Measurements from ENCODE around the gene NFATC2IP. TPM values are rescaled to one million over a fixed set of nuclear protein-coding genes. Genes with fewer than 3 reads are reported as not detected.
"Not testable (repeated sequence)": the region's sequence is repeated elsewhere in the genome, so short reads cannot be mapped to it uniquely, and the experiment has no call there.

The NFATC2IP gene
- total RNA-seq, 1 donor from 2014 or later, result 43.2 TPM

GRCh38 chr16:28925386-28926228, 25.1 kb upstream of the NFATC2IP start:
- DNase-seq (ENCODE audit: low spot score), result peak; percentile 84

GRCh38 chr16:28926284-28926683, 24.5 kb upstream of the NFATC2IP start:
- not testable (repeated sequence) for DNase-seq (ENCODE audit: low spot score)

GRCh38 chr16:28927815-28928214, 22.9 kb upstream of the NFATC2IP start:
- DNase-seq (ENCODE audit: low spot score), result no peak

- DNase-seq (ENCODE audit: low spot score), result no peak
These were observed 20.5 kb upstream of the NFATC2IP start for GRCh38 chr16:28930203-28930602.

GRCh38 chr16:28930652-28931051, 20.1 kb upstream of the NFATC2IP start:
- DNase-seq (ENCODE audit: low spot score), result no peak

GRCh38 chr16:28931801-28932225, 18.9 kb upstream of the NFATC2IP start, which contains the start of gene CD19:
CD19 (plus strand) TSS chr16:28931971; CDS start chr16:28932001, 30 bp downstream.
- no peak for DNase-seq (ENCODE audit: low spot score)

GRCh38 chr16:28932339-28933141, 18.2 kb upstream of the NFATC2IP start:
- no peak for DNase-seq (ENCODE audit: low spot score)

GRCh38 chr16:28933171-28933570, 17.6 kb upstream of the NFATC2IP start:
- DNase-seq (ENCODE audit: low spot score), result no peak

- no peak for DNase-seq (ENCODE audit: low spot score)
These were observed 15.4 kb upstream of the NFATC2IP start for GRCh38 chr16:28935346-28935745.

GRCh38 chr16:28935924-28936783, 14.6 kb upstream of the NFATC2IP start:
- peak; percentile 80 for DNase-seq (ENCODE audit: low spot score)

GRCh38 chr16:28936784-28937155, 14.0 kb upstream of the NFATC2IP start:
- no peak for DNase-seq (ENCODE audit: low spot score)

- no peak for DNase-seq (ENCODE audit: low spot score)
These were observed 13.4 kb upstream of the NFATC2IP start for GRCh38 chr16:28937222-28937876.

GRCh38 chr16:28938721-28939120, 12.0 kb upstream of the NFATC2IP start:
- no peak for DNase-seq (ENCODE audit: low spot score)

GRCh38 chr16:28939825-28940224, 10.9 kb upstream of the NFATC2IP start:
- DNase-seq (ENCODE audit: low spot score), result not testable (repeated sequence)

GRCh38 chr16:28943281-28943680, 7.5 kb upstream of the NFATC2IP start:
- no peak for DNase-seq (ENCODE audit: low spot score)

GRCh38 chr16:28946681-28947080, 4.1 kb upstream of the NFATC2IP start:
- no peak for DNase-seq (ENCODE audit: low spot score)

- peak; percentile 51 for DNase-seq (ENCODE audit: low spot score)
These were observed 740 bp downstream of the NFATC2IP start for GRCh38 chr16:28951410-28951943.

GRCh38 chr16:28958216-28958615, 7.5 kb downstream of the NFATC2IP start:
- no peak for DNase-seq (ENCODE audit: low spot score)

GRCh38 chr16:28958836-28959235, 8.1 kb downstream of the NFATC2IP start:
- no peak for DNase-seq (ENCODE audit: low spot score)

GRCh38 chr16:28964072-28964471, 13.3 kb downstream of the NFATC2IP start:
- no peak for DNase-seq (ENCODE audit: low spot score)

- no peak for DNase-seq (ENCODE audit: low spot score)
These were observed 13.8 kb downstream of the NFATC2IP start for GRCh38 chr16:28964496-28964895.

Data from ureter (tissue), 1 donor.